Uterus (tissue), 2 donors: ENCODE results near the gene DLGAP3.

ENCODE experiments used
- CTCF ChIP-seq, 4 experiments: fragments of 200-600 bp in 2 of 4; fragments of 450-650 bp in 2 of 4; sonication (generic) in 2 of 4; IDR thresholded peaks; one replicate each; pipeline ENCODE4 v1.5.1; 2016 to 2019; ENCODE audit warnings: antibody characterized with exemption in 4 of 4, mild to moderate bottlenecking in 2 of 4, moderate library complexity in 1 of 4
- POLR2A ChIP-seq, 2 donors: fragments of 450-650 bp; IDR thresholded peaks; one replicate each; pipeline ENCODE4 v1.6.1; 2016; ENCODE audit warnings: antibody characterized with exemption in 2 of 2, mild to moderate bottlenecking in 1 of 2, moderate library complexity in 1 of 2

GRCh38 chr1:34911465-34911864 is 18.0 kb downstream of the DLGAP3 start:
- TF ChIP-seq CTCF (IDR thresholded peaks at IDR 0.05) = no peak
- TF ChIP-seq POLR2A (IDR thresholded peaks at IDR 0.05) = no peak
